ENCODE data around the gene EPHX1.

The EPHX1 gene

GRCh38 chr1:225815526-225816178, 5.7 kb downstream of the EPHX1 start:
- ChIA-PET POLR2A (ENCODE audit: low non-redundant PET) (no interaction called here), CTCF (interaction anchor here (1.1 kb wide), 1 partner anchor 38 kb away, joined by 3 read pairs; the partner anchor contains the start of gene SRP9)
- H3K27ac ChIP-seq: peak overlapping the region; percentile 93
- no peak for TF ChIP-seq CTCF (conservative IDR thresholded peaks at IDR 0.05; ENCODE audit: low read depth)
- no peak for DNase-seq (ENCODE audit: low spot score)

GRCh38 chr1:225816643-225817538, 7.0 kb downstream of the EPHX1 start:
- DNase-seq (ENCODE audit: low spot score): no peak
- no peak for TF ChIP-seq CTCF (conservative IDR thresholded peaks at IDR 0.05; ENCODE audit: low read depth)
- POLR2A ChIA-PET (ENCODE audit: low non-redundant PET): interaction anchor here (0.9 kb wide), 1 partner anchor 40 kb away, joined by 3 read pairs; no protein-coding TSS in a partner anchor
- CTCF ChIA-PET: interaction anchor here (0.7 to 1.1 kb wide), 2 partner anchors 13 to 39 kb away, joined by 3 to 4 read pairs; partner anchors contain the start of gene SRP9
- H3K27ac ChIP-seq: peak overlapping the region; percentile 93

- POLR2A ChIA-PET (ENCODE audit: low non-redundant PET): no interaction called here
- TF ChIP-seq CTCF (conservative IDR thresholded peaks at IDR 0.05; ENCODE audit: low read depth): no peak
- CTCF ChIA-PET: interaction anchor here (0.7 to 1.0 kb wide), 2 partner anchors 10 to 170 kb away, joined by 3 to 8 read pairs; no protein-coding TSS in a partner anchor
- DNase-seq (ENCODE audit: low spot score): peak; percentile 84
- peak overlapping the region; percentile 93 for H3K27ac ChIP-seq
These were observed 7.7 kb downstream of the EPHX1 start for GRCh38 chr1:225817611-225818061.

- H3K27ac ChIP-seq: peak overlapping the region; percentile 93
- ChIA-PET POLR2A (ENCODE audit: low non-redundant PET) (no interaction called here), CTCF (interaction anchor here (0.6 to 1.0 kb wide), 4 partner anchors 10 to 734 kb away, joined by 3 to 8 read pairs (median 4); partner anchors contain the start of gene SRP9)
- TF ChIP-seq CTCF (conservative IDR thresholded peaks at IDR 0.05; ENCODE audit: low read depth): no peak
- DNase-seq (ENCODE audit: low spot score): no peak
These were observed 8.3 kb downstream of the EPHX1 start for GRCh38 chr1:225818229-225818628.

GRCh38 chr1:225819346-225820192, 9.6 kb downstream of the EPHX1 start:
- CTCF ChIA-PET: interaction anchor here (1.5 to 2.0 kb wide), 3 partner anchors 42 to 345 kb away, joined by 4 to 9 read pairs (median 4); partner anchors contain the start of gene SRP9
- TF ChIP-seq CTCF (conservative IDR thresholded peaks at IDR 0.05; ENCODE audit: low read depth): no peak
- DNase-seq (ENCODE audit: low spot score): no peak
- peak overlapping the region; percentile 93 for H3K27ac ChIP-seq
- POLR2A ChIA-PET (ENCODE audit: low non-redundant PET): no interaction called here
